AG04450 (cell line): ENCODE measurements around the gene QPRT. TPM values are rescaled to one million over a fixed set of nuclear protein-coding genes. Genes with fewer than 3 reads are reported as not detected.

Source experiments
- CTCF ChIA-PET: fragments of 300-600, 350-600 bp; formaldehyde crosslinking; extraction: SDS; loops from one replicate; lab custom pipeline; 2022; ENCODE audit warnings: antibody characterized with exemption, inconsistent platforms; lab: Charles Lee
- POLR2A ChIA-PET: fragments of 350-600 bp; formaldehyde crosslinking; extraction: SDS; loops from one replicate; lab custom pipeline; 2021; ENCODE audit warnings: antibody characterized with exemption, inconsistent platforms; lab: Yijun Ruan, JAX
- DNase-seq: peaks from one replicate; pipeline ENCODE4 v3.0.0-alpha.2; 2011; ENCODE audit warnings: low read depth, low spot score
- H3K27ac ChIP-seq: one replicate; pipeline ENCODE4 v1.5.1; 2012; ENCODE audit warnings: low read depth, low read length, control low read depth
- H3K27me3 ChIP-seq: one replicate; pipeline ENCODE4 v1.6.0; 2012; ENCODE audit warnings: low read length; ENCODE audit not compliant: control insufficient read depth, insufficient read depth
- H3K4me3 ChIP-seq: 2 replicates; pipeline ENCODE4 v1.5.1; 2011; ENCODE audit warnings: mild to moderate bottlenecking, low read depth, low read length, control low read depth
- H3K9me3 ChIP-seq: 2 replicates; pipeline ENCODE4 v1.5.1; 2012; ENCODE audit warnings: low read length; ENCODE audit not compliant: control insufficient read depth, insufficient read depth
- polyA plus RNA-seq: library from polyadenylated mRNA; depleted of rRNA; stranded (reverse); fragments of >200 nt; gene quantifications from 2 replicates; pipeline ENCODE4 v1.2.3, GENCODE V29; 2011
- TF ChIP-seq, protein P1 (sequence below): IDR thresholded peaks from 2 replicates; pipeline ENCODE4 v1.5.1; 2011; ENCODE audit warnings: low read depth, low read length, control low read depth, inconsistent platforms

The QPRT gene
- polyA plus RNA-seq, 1 experiment = 16.0 TPM

GRCh38 chr16:29710227-29711219 lies 31.5 kb downstream of the QPRT start:
- DNase-seq = peak; percentile 48
- TF ChIP-seq, protein P1, sequence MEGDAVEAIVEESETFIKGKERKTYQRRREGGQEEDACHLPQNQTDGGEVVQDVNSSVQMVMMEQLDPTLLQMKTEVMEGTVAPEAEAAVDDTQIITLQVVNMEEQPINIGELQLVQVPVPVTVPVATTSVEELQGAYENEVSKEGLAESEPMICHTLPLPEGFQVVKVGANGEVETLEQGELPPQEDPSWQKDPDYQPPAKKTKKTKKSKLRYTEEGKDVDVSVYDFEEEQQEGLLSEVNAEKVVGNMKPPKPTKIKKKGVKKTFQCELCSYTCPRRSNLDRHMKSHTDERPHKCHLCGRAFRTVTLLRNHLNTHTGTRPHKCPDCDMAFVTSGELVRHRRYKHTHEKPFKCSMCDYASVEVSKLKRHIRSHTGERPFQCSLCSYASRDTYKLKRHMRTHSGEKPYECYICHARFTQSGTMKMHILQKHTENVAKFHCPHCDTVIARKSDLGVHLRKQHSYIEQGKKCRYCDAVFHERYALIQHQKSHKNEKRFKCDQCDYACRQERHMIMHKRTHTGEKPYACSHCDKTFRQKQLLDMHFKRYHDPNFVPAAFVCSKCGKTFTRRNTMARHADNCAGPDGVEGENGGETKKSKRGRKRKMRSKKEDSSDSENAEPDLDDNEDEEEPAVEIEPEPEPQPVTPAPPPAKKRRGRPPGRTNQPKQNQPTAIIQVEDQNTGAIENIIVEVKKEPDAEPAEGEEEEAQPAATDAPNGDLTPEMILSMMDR = peak; percentile 71
- no peaks in the 10 kb centered on the region for H3K9me3 ChIP-seq
- no peak overlapping the region for H3K27ac ChIP-seq
- CTCF ChIA-PET = interaction anchor here (0.6 to 1.9 kb wide), 4 partner anchors 10 to 447 kb away, joined by 3 to 12 read pairs (median 3); no protein-coding TSS in a partner anchor
- peaks cover 2% of the 10 kb centered on the region for H3K27me3 ChIP-seq
- POLR2A ChIA-PET = no interaction called here
- H3K4me3 ChIP-seq = no peak overlapping the region

GRCh38 chr16:29712809-29713208 lies 33.8 kb downstream of the QPRT start:
- TF ChIP-seq, protein P1 = no peak
- POLR2A ChIA-PET = no interaction called here
- CTCF ChIA-PET = interaction anchor here (1.1 to 1.2 kb wide), 2 partner anchors 12 to 17 kb away, joined by 3 to 5 read pairs; no protein-coding TSS in a partner anchor

DNA sequence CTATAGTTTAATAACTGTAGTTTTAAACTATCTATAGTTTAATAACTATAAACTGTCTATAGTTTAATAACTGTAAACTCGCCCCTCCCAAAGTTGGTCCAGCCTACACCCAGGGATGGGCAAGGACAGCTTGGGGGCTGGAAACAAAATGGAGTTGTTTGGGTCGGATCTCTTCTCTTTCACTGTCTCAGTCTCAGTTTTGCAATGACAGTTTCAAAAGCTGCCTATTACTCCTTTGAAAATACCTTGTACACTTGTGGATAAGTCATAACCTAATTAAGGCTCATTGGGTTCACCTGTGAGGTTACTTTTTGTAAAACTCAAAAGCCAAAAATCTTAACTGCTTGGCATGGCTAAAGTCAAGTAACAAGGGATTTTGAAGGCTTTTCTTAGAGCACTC lies 35.4 kb downstream of the QPRT start:
- Histone ChIP-seq H3K4me3 (no peak overlapping the region), H3K9me3 (no peaks in the 10 kb centered on the region), H3K27ac (no peak overlapping the region), H3K27me3 (peaks cover 2% of the 10 kb centered on the region)
- ChIA-PET POLR2A (no interaction called here), CTCF (interaction anchor here (2.4 kb wide), 1 partner anchor 14 kb away, joined by 8 read pairs; no protein-coding TSS in a partner anchor)
- no peak for DNase-seq
- TF ChIP-seq, protein P1 = no peak

More at GRCh38 chr16:29712809-29713208, 33.8 kb downstream of the QPRT start:
- Histone ChIP-seq H3K27me3 (peaks cover 2% of the 10 kb centered on the region), H3K4me3 (no peak overlapping the region), H3K27ac (no peak overlapping the region), H3K9me3 (no peaks in the 10 kb centered on the region)
- DNase-seq = no peak

GRCh38 chr16:29714972-29715371 lies 36.0 kb downstream of the QPRT start:
- H3K27me3 ChIP-seq = peaks cover 2% of the 10 kb centered on the region
- H3K27ac ChIP-seq = no peak overlapping the region
- H3K9me3 ChIP-seq = no peaks in the 10 kb centered on the region
- ChIA-PET CTCF (interaction anchor here (2.4 kb wide), 1 partner anchor 15 kb away, joined by 8 read pairs; no protein-coding TSS in a partner anchor), POLR2A (no interaction called here)
- no peak overlapping the region for H3K4me3 ChIP-seq
- DNase-seq = no peak
- TF ChIP-seq, protein P1 = no peak
